ENCODE data around the gene PRKAA1.
"Not testable (repeated sequence)": the region's sequence is repeated elsewhere in the genome, so short reads cannot be mapped to it uniquely, and the experiment has no call there.

Gene PRKAA1

GRCh38 chr5:40823459-40823858, 25.3 kb upstream of the PRKAA1 start:
- no peak overlapping the region for H3K4me2 ChIP-seq
- no peaks in the 10 kb centered on the region for H3K9me3 ChIP-seq
- peaks cover 51% of the 10 kb centered on the region for H4K20me1 ChIP-seq
- peaks cover 52% of the 10 kb centered on the region for H3K36me3 ChIP-seq
- no peaks in the 10 kb centered on the region for H3K4me1 ChIP-seq
- H3K9ac ChIP-seq: no peak overlapping the region
- H3K4me3 ChIP-seq: no peak overlapping the region
- no peak overlapping the region for H3K27ac ChIP-seq
- no peak for TF ChIP-seq Cebpa-rat (IDR thresholded peaks at IDR 0.05)
- no peaks in the 10 kb centered on the region for H3K27me3 ChIP-seq

GRCh38 chr5:40813698-40814281, 15.6 kb upstream of the PRKAA1 start:
- Histone ChIP-seq H3K27me3 (no peaks in the 10 kb centered on the region), H3K4me1 (no peaks in the 10 kb centered on the region), H3K9me3 (no peaks in the 10 kb centered on the region), H3K36me3 (no peaks in the 10 kb centered on the region), H3K9ac (no peak overlapping the region), H3K4me3 (no peak overlapping the region), H4K20me1 (no peaks in the 10 kb centered on the region), H3K4me2 (no peak overlapping the region), H3K27ac (no peak overlapping the region)
- TF ChIP-seq Cebpa-rat (IDR thresholded peaks at IDR 0.05): no peak

- no peaks in the 10 kb centered on the region for H3K9me3 ChIP-seq
- H3K36me3 ChIP-seq: no peaks in the 10 kb centered on the region
- no peak overlapping the region for H3K4me3 ChIP-seq
- no peaks in the 10 kb centered on the region for H4K20me1 ChIP-seq
- H3K4me2 ChIP-seq: no peak overlapping the region
- H3K4me1 ChIP-seq: no peaks in the 10 kb centered on the region
- H3K9ac ChIP-seq: no peak overlapping the region
- H3K27ac ChIP-seq: no peak overlapping the region
- no peak for TF ChIP-seq Cebpa-rat (IDR thresholded peaks at IDR 0.05)
- no peaks in the 10 kb centered on the region for H3K27me3 ChIP-seq
Observed at GRCh38 chr5:40812125-40812524, 14.0 kb upstream of the PRKAA1 start.

- H3K4me2 ChIP-seq: no peak overlapping the region
- H3K27ac ChIP-seq: no peak overlapping the region
- no peak for TF ChIP-seq Cebpa-rat (IDR thresholded peaks at IDR 0.05)
- no peak overlapping the region for H3K9ac ChIP-seq
- no peaks in the 10 kb centered on the region for H3K27me3 ChIP-seq
- H4K20me1 ChIP-seq: peaks cover 3% of the 10 kb centered on the region
- no peak overlapping the region for H3K4me3 ChIP-seq
- H3K9me3 ChIP-seq: no peaks in the 10 kb centered on the region
- H3K4me1 ChIP-seq: peaks cover 13% of the 10 kb centered on the region
- no peaks in the 10 kb centered on the region for H3K36me3 ChIP-seq
Observed at GRCh38 chr5:40801771-40802562, 3.8 kb upstream of the PRKAA1 start.

GRCh38 chr5:40799258-40799657, 1.1 kb upstream of the PRKAA1 start:
- Histone ChIP-seq H3K9me3 (no peaks in the 10 kb centered on the region), H3K36me3 (peaks cover 10% of the 10 kb centered on the region; the same call in 1 of the 2 replicates), H3K4me1 (peaks cover 27% of the 10 kb centered on the region), H4K20me1 (peaks cover 24% of the 10 kb centered on the region), H3K4me3 (peak overlapping the region; percentile 83), H3K9ac (0 out of 2 replicates have a peak overlapping the region, but pooled peaks have one; percentile 16), H3K4me2 (peak overlapping the region; percentile 68), H3K27me3 (no peaks in the 10 kb centered on the region), H3K27ac (no peak overlapping the region)
- TF ChIP-seq Cebpa-rat (IDR thresholded peaks at IDR 0.05): no peak

GRCh38 chr5:40798801-40799210, 632 bp upstream of the PRKAA1 start:
- Histone ChIP-seq H3K27ac (peak overlapping the region; percentile 92), H3K36me3 (peaks cover 14% of the 10 kb centered on the region; the same call in 1 of the 2 replicates), H3K9ac (peak overlapping the region; percentile 91)

GRCh38 chr5:40797273-40798011, 732 bp downstream of the PRKAA1 start:
- peaks cover 15% of the 10 kb centered on the region; the same call in 1 of the 2 replicates for H3K36me3 ChIP-seq
- H3K27me3 ChIP-seq: no peaks in the 10 kb centered on the region
- peaks cover 43% of the 10 kb centered on the region for H4K20me1 ChIP-seq
- no peak for TF ChIP-seq Cebpa-rat (IDR thresholded peaks at IDR 0.05)
- H3K9me3 ChIP-seq: no peaks in the 10 kb centered on the region
- peak overlapping the region; percentile 92 for H3K9ac ChIP-seq
- peak overlapping the region; percentile 72 for H3K4me2 ChIP-seq
- H3K4me1 ChIP-seq: peaks cover 27% of the 10 kb centered on the region
- H3K27ac ChIP-seq: peak overlapping the region; percentile 92
- H3K4me3 ChIP-seq: peak overlapping the region; percentile 83

More at GRCh38 chr5:40798801-40799210, 632 bp upstream of the PRKAA1 start:
- H3K4me2 ChIP-seq: peak overlapping the region; percentile 68
- H3K9me3 ChIP-seq: no peaks in the 10 kb centered on the region
- H3K4me1 ChIP-seq: peaks cover 27% of the 10 kb centered on the region
- TF ChIP-seq Cebpa-rat (IDR thresholded peaks at IDR 0.05): no peak
- H3K4me3 ChIP-seq: peak overlapping the region; percentile 83
- peaks cover 29% of the 10 kb centered on the region for H4K20me1 ChIP-seq
- H3K27me3 ChIP-seq: no peaks in the 10 kb centered on the region

GRCh38 chr5:40796487-40796889, 1.7 kb downstream of the PRKAA1 start:
- no peak for TF ChIP-seq Cebpa-rat (IDR thresholded peaks at IDR 0.05)
- peaks cover 15% of the 10 kb centered on the region; the same call in 1 of the 2 replicates for H3K36me3 ChIP-seq
- H3K4me2 ChIP-seq: peak overlapping the region; percentile 72
- peak overlapping the region; percentile 83 for H3K4me3 ChIP-seq
- H3K9me3 ChIP-seq: no peaks in the 10 kb centered on the region
- H3K4me1 ChIP-seq: peaks cover 27% of the 10 kb centered on the region
- H3K27ac ChIP-seq: no peak overlapping the region
- H3K9ac ChIP-seq: peak overlapping the region; percentile 36; the same call in 1 of the 2 replicates
- H4K20me1 ChIP-seq: peaks cover 52% of the 10 kb centered on the region
- no peaks in the 10 kb centered on the region for H3K27me3 ChIP-seq

- Histone ChIP-seq H4K20me1 (peaks cover 68% of the 10 kb centered on the region), H3K36me3 (peaks cover 27% of the 10 kb centered on the region; the same call in 1 of the 2 replicates), H3K4me1 (peaks cover 25% of the 10 kb centered on the region)
- H3K4me3 ChIP-seq, H3K27ac ChIP-seq, H3K4me2 ChIP-seq, H3K27me3 ChIP-seq, H3K9ac ChIP-seq, H3K9me3 ChIP-seq: not testable (repeated sequence)
Observed at GRCh38 chr5:40794877-40795276, 3.3 kb downstream of the PRKAA1 start.

- H3K27ac ChIP-seq, H3K9ac ChIP-seq, H3K4me2 ChIP-seq, H3K27me3 ChIP-seq, H3K4me3 ChIP-seq, H3K9me3 ChIP-seq: not testable (repeated sequence)
- Histone ChIP-seq H3K4me1 (peaks cover 19% of the 10 kb centered on the region), H4K20me1 (peaks cover 74% of the 10 kb centered on the region), H3K36me3 (peaks cover 33% of the 10 kb centered on the region; the same call in 1 of the 2 replicates)
Observed at GRCh38 chr5:40794340-40794739, 3.8 kb downstream of the PRKAA1 start.

- not testable (repeated sequence) for H3K27me3 ChIP-seq, H3K9ac ChIP-seq, H3K4me3 ChIP-seq, H3K4me2 ChIP-seq, H3K27ac ChIP-seq
- Histone ChIP-seq H3K36me3 (peaks cover 49% of the 10 kb centered on the region), H4K20me1 (peaks cover 88% of the 10 kb centered on the region), H3K4me1 (peaks cover 14% of the 10 kb centered on the region), H3K9me3 (peaks cover 16% of the 10 kb centered on the region)
Observed at GRCh38 chr5:40792691-40793090, 5.5 kb downstream of the PRKAA1 start.
